ENCODE results near the gene CDH24. TPM values are rescaled to one million over a fixed set of nuclear protein-coding genes. Genes with fewer than 3 reads are reported as not detected.

CDH24 gene
- total and polyA plus RNA-seq, 9 of the 15 experiments (the other 6 are each of a cell fraction or from before 2014, with no cell fraction given): 0.04 to 16.2 (median 4.9) TPM

GRCh38 chr14:23056956-23057756 is at the start of gene CDH24 (continued):
- TF ChIP-seq ZNF407 (IDR thresholded peaks at IDR 0.05; ENCODE audit: low read depth) (0 out of 2 replicates have a peak, but pooled peaks have one; percentile 28), ZNF133 (CRISPR knock-in tag; IDR thresholded peaks at IDR 0.05) (no peak), TRIM28 (IDR thresholded peaks at IDR 0.05) (no peak; the same call in 1 of the 2 replicates), MCM7 (IDR thresholded peaks at IDR 0.05) (no peak), ZNF79 (CRISPR knock-in tag; IDR thresholded peaks at IDR 0.05; ENCODE audit: low read depth) (no peak), ATF1 (CRISPR knock-in tag; IDR thresholded peaks at IDR 0.05) (no peak), ATF1 (tag; IDR thresholded peaks at IDR 0.05) (no peak), ZNF224 (CRISPR knock-in tag; IDR thresholded peaks at IDR 0.05) (no peak), MTA3 (IDR thresholded peaks at IDR 0.05; ENCODE audit: borderline replicate concordance) (no peak), IFI16 (CRISPR knock-in tag; IDR thresholded peaks at IDR 0.05) (no peak), CBX1 (IDR thresholded peaks at IDR 0.05; ENCODE audit: low read depth) (no peak), FIP1L1 (IDR thresholded peaks at IDR 0.05; ENCODE audit: low read depth, low read length, poor library complexity, severe bottlenecking) (no peak), SOX6 (IDR thresholded peaks at IDR 0.05) (no peak), CXXC5 (CRISPR knock-in tag; IDR thresholded peaks at IDR 0.05) (peak; percentile 84), ADNP (tag; IDR thresholded peaks at IDR 0.05) (no peak), NFATC3 (IDR thresholded peaks at IDR 0.05) (0 out of 2 replicates have a peak, but pooled peaks have one; percentile 53), SP2 (IDR thresholded peaks at IDR 0.05; ENCODE audit: extremely low read depth, low read depth, low read length, poor library complexity, severe bottlenecking) (no peak), KLF6 (CRISPR knock-in tag; IDR thresholded peaks at IDR 0.05; ENCODE audit: borderline replicate concordance) (no peak), HLTF (IDR thresholded peaks at IDR 0.05) (no peak; the same call in none of the 2 replicates)
- TF ChIP-seq, protein P1, sequence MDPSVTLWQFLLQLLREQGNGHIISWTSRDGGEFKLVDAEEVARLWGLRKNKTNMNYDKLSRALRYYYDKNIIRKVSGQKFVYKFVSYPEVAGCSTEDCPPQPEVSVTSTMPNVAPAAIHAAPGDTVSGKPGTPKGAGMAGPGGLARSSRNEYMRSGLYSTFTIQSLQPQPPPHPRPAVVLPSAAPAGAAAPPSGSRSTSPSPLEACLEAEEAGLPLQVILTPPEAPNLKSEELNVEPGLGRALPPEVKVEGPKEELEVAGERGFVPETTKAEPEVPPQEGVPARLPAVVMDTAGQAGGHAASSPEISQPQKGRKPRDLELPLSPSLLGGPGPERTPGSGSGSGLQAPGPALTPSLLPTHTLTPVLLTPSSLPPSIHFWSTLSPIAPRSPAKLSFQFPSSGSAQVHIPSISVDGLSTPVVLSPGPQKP (CRISPR knock-in tag; IDR thresholded peaks at IDR 0.05): no peak
